ENCODE measurements around the gene COL10A1. TPM values are rescaled to one million over a fixed set of nuclear protein-coding genes. Genes with fewer than 3 reads are reported as not detected.
A peak's percentile ranks its signal among the peaks of the same experiment; 100 is the strongest.

The COL10A1 gene
- total and polyA plus RNA-seq, 2 donors (not counting 3 experiments of a cell fraction or from before 2014, with no cell fraction given) = not detected

- H3K79me2 ChIP-seq (ENCODE audit: control insufficient read depth, insufficient read depth, low read length) = no peaks in the 10 kb centered on the region
- FAIRE-seq = no peak
- H3K27ac ChIP-seq (ENCODE audit: insufficient read depth, low read depth, low read length) = no peak overlapping the region
- H3K9me3 ChIP-seq (replicated peaks; ENCODE audit: control insufficient read depth, insufficient read depth, low read length) = no peaks in the 10 kb centered on the region
- H3K4me3 ChIP-seq (replicated peaks in 1 of 3; ENCODE audit: insufficient read depth in 1 of 3, low read depth in 1 of 3, low read length in 3 of 3) = no peak overlapping the region
- no peaks in the 10 kb centered on the region for H3K4me1 ChIP-seq (ENCODE audit: control insufficient read depth, extremely low read depth, insufficient read depth, low read length)
- no peaks in the 10 kb centered on the region for H3K27me3 ChIP-seq (ENCODE audit: control insufficient read depth in 2 of 2, insufficient read depth in 2 of 2, low read length in 2 of 2)
- no peak overlapping the region for H2AFZ ChIP-seq (ENCODE audit: low read depth, low read length)
- intact Hi-C loops (cut with micrococcal nuclease) = no loop called here
- dilution Hi-C loops (cut with MboI; ENCODE audit: extremely low pct_ligation_motif_present, low sequenced_read_pairs) = no loop called here
- no TSS peak for BruUV-seq (replicated peaks)
- CTCF ChIA-PET = interaction anchor here (0.9 to 1.2 kb wide), 2 partner anchors 12 to 29 kb away, joined by 4 read pairs; no protein-coding TSS in a partner anchor
- no peaks in the 10 kb centered on the region for H3K9me1 ChIP-seq (replicated peaks; ENCODE audit: control insufficient read depth, extremely low read depth, insufficient read depth, low read length)
- peak; percentile 81 for DNase-seq (ENCODE audit: low read depth, low spot score)
- no peaks in the 10 kb centered on the region for H3K36me3 ChIP-seq (ENCODE audit: control insufficient read depth in 2 of 2, extremely low read depth in 1 of 2, insufficient read depth in 2 of 2, low read length in 2 of 2)
- H3K9ac ChIP-seq (replicated peaks; ENCODE audit: extremely low read depth, insufficient read depth, low read length) = no peak overlapping the region
- POLR2A ChIA-PET = no interaction called here
- TF ChIP-seq GATA2 (IDR thresholded peaks at IDR 0.05; ENCODE audit: insufficient read depth, insufficient read length, low read depth, low read length) (no peak), POLR2A (IDR thresholded peaks at IDR 0.05; ENCODE audit: low read depth, low read length) (no peak), MYC (IDR thresholded peaks at IDR 0.05; ENCODE audit: low read depth, low read length) (no peak), EZH2 (IDR thresholded peaks at IDR 0.05; ENCODE audit: borderline replicate concordance, low read depth, low read length, severe bottlenecking) (no peak), JUN (IDR thresholded peaks at IDR 0.05; ENCODE audit: borderline replicate concordance, insufficient read depth, insufficient read length, low read depth) (no peak), POLR2AphosphoS5 (IDR thresholded peaks at IDR 0.05; ENCODE audit: insufficient read depth, low read depth, low read length) (no peak), FOS (IDR thresholded peaks at IDR 0.05; ENCODE audit: borderline replicate concordance, insufficient read depth, low read length) (no peak)
- TF ChIP-seq, protein P1, sequence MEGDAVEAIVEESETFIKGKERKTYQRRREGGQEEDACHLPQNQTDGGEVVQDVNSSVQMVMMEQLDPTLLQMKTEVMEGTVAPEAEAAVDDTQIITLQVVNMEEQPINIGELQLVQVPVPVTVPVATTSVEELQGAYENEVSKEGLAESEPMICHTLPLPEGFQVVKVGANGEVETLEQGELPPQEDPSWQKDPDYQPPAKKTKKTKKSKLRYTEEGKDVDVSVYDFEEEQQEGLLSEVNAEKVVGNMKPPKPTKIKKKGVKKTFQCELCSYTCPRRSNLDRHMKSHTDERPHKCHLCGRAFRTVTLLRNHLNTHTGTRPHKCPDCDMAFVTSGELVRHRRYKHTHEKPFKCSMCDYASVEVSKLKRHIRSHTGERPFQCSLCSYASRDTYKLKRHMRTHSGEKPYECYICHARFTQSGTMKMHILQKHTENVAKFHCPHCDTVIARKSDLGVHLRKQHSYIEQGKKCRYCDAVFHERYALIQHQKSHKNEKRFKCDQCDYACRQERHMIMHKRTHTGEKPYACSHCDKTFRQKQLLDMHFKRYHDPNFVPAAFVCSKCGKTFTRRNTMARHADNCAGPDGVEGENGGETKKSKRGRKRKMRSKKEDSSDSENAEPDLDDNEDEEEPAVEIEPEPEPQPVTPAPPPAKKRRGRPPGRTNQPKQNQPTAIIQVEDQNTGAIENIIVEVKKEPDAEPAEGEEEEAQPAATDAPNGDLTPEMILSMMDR (IDR thresholded peaks at IDR 0.05; ENCODE audit: extremely low read depth in 1 of 2, insufficient read depth in 1 of 2, low read depth in 1 of 2, low read length in 2 of 2) = no peak
- TF ChIP-seq, protein P2, sequence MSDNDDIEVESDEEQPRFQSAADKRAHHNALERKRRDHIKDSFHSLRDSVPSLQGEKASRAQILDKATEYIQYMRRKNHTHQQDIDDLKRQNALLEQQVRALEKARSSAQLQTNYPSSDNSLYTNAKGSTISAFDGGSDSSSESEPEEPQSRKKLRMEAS (IDR thresholded peaks at IDR 0.05; ENCODE audit: insufficient read depth, insufficient read length) = no peak
- H3K4me2 ChIP-seq (ENCODE audit: insufficient read depth, low read length) = no peak overlapping the region
- H4K20me1 ChIP-seq (replicated peaks; ENCODE audit: control insufficient read depth, extremely low read depth, insufficient read depth, low read length) = no peaks in the 10 kb centered on the region
Observed at GRCh38 chr6:116145803-116146675, 20.1 kb upstream of the COL10A1 start.

Measured in endothelial cell of umbilical vein (primary cell).